IMR-90 (cell line): ENCODE results near the gene MFGE8.

Source experiments
- CEBPB ChIP-seq: IDR thresholded peaks from 2 replicates; pipeline ENCODE4 v1.6.1; 2012; ENCODE audit warnings: low read depth, low read length, improper control_type of control experiment
- POLR2A ChIP-seq: IDR thresholded peaks from 2 replicates; pipeline ENCODE4 v1.6.1; 2012; ENCODE audit warnings: mild to moderate bottlenecking, low read depth, low read length
- SMC3 ChIP-seq: fragments of 150-350 bp; IDR thresholded peaks from 2 replicates; pipeline ENCODE4 v1.6.1; 2016; ENCODE audit warnings: low read depth, mild to moderate bottlenecking, antibody characterized with exemption, low read length, moderate library complexity
- TF ChIP-seq, protein P1 (sequence below): conservative IDR thresholded peaks from 2 replicates; pipeline ENCODE4 v1.5.1; 2012; ENCODE audit warnings: mild to moderate bottlenecking, low read depth, low read length, improper control_type of control experiment

- TF ChIP-seq, protein P1, sequence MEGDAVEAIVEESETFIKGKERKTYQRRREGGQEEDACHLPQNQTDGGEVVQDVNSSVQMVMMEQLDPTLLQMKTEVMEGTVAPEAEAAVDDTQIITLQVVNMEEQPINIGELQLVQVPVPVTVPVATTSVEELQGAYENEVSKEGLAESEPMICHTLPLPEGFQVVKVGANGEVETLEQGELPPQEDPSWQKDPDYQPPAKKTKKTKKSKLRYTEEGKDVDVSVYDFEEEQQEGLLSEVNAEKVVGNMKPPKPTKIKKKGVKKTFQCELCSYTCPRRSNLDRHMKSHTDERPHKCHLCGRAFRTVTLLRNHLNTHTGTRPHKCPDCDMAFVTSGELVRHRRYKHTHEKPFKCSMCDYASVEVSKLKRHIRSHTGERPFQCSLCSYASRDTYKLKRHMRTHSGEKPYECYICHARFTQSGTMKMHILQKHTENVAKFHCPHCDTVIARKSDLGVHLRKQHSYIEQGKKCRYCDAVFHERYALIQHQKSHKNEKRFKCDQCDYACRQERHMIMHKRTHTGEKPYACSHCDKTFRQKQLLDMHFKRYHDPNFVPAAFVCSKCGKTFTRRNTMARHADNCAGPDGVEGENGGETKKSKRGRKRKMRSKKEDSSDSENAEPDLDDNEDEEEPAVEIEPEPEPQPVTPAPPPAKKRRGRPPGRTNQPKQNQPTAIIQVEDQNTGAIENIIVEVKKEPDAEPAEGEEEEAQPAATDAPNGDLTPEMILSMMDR = no peak
- TF ChIP-seq POLR2A (no peak), CEBPB (no peak), SMC3 (no peak)
Measured at GRCh38 chr15:88906551-88906950, 6.6 kb downstream of the MFGE8 start.
